Activated CD4-positive, alpha-beta T cell treated with anti-CD3 and anti-CD28 coated beads for 48 hours (primary cell): ENCODE data around the gene KAT7.
A peak's percentile ranks its signal among the peaks of the same experiment; 100 is the strongest.
"Not testable (repeated sequence)": the region's sequence is repeated elsewhere in the genome, so short reads cannot be mapped to it uniquely, and the experiment has no call there.

Experiments used
- DNase-seq: peaks from one replicate; pipeline ENCODE4 v3.0.0-alpha.2; 2020

Gene KAT7

DNA sequence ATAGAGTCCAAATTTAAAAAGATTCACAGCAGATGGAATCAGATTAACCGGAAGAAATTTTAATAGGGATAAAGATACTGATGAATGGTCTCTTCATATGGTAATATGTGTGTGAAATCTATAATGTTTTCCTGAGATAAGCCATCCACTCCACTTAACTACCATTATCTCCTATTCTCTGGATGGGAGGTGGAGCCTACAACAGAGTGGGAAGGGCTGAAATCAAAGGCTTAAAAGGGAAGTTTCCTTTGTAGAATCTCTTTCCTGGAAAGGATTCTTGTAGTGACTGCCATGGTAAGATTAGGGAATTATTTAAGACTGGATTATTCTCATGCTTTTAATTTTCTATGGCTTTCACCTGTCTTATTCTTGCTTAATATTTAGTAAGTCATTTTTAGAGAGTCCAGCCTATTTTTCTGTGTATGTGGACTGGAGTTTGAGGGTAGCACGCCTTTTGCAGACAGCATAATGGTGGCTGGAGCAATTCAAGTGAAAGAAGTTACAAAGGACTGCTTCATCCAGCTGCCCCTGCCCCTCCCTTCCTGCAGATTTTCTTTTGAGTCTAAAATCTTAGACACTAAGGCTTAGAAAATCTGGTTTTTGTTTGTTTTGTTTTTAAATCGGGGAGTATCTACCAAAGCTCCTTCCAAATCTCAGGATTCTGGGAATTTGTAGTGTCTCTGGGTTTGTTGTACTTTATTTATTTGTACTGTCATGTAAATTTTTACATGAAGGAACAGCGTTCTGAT is 26.5 kb downstream of the KAT7 start:
- no peak for DNase-seq

- no peak for DNase-seq
Measured at GRCh38 chr17:49815761-49816281, 27.3 kb downstream of the KAT7 start.

GRCh38 chr17:49817993-49818392 is 29.5 kb downstream of the KAT7 start:
- DNase-seq: peak; percentile 44

GRCh38 chr17:49819138-49819537 is 30.7 kb downstream of the KAT7 start:
- DNase-seq: no peak

- DNase-seq: no peak
Measured at GRCh38 chr17:49819651-49820050, 31.2 kb downstream of the KAT7 start.

- DNase-seq: no peak
Measured at GRCh38 chr17:49820773-49821172, 32.3 kb downstream of the KAT7 start.

DNA sequence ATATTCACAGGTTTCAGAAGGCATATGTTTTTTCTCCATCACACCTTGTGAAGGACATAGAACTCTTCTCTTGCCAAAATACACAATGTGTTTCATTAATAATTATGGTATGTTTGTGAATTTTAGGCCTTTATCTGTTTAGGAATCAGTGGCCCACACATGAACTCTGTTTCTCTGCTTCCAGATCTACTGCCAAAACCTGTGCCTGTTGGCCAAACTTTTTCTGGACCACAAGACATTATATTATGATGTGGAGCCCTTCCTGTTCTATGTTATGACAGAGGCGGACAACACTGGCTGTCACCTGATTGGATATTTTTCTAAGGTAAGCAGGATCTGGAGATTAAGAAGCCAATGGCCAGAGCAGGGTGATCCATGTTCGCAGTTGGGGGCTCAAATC is 33.0 kb downstream of the KAT7 start:
- DNase-seq: no peak

GRCh38 chr17:49821916-49822315 is 33.4 kb downstream of the KAT7 start:
- no peak for DNase-seq

GRCh38 chr17:49822829-49823228 is 34.3 kb downstream of the KAT7 start:
- no peak for DNase-seq

- DNase-seq: no peak
Measured at GRCh38 chr17:49823614-49824013, 35.1 kb downstream of the KAT7 start.

GRCh38 chr17:49825645-49826044 is 37.2 kb downstream of the KAT7 start:
- DNase-seq: no peak

- DNase-seq: not testable (repeated sequence)
Measured at GRCh38 chr17:49828325-49828724, 39.8 kb downstream of the KAT7 start.

GRCh38 chr17:49829026-49829425 is 40.5 kb downstream of the KAT7 start:
- no peak for DNase-seq

- DNase-seq: no peak
Measured at GRCh38 chr17:49830605-49831004, 42.1 kb downstream of the KAT7 start.

DNA sequence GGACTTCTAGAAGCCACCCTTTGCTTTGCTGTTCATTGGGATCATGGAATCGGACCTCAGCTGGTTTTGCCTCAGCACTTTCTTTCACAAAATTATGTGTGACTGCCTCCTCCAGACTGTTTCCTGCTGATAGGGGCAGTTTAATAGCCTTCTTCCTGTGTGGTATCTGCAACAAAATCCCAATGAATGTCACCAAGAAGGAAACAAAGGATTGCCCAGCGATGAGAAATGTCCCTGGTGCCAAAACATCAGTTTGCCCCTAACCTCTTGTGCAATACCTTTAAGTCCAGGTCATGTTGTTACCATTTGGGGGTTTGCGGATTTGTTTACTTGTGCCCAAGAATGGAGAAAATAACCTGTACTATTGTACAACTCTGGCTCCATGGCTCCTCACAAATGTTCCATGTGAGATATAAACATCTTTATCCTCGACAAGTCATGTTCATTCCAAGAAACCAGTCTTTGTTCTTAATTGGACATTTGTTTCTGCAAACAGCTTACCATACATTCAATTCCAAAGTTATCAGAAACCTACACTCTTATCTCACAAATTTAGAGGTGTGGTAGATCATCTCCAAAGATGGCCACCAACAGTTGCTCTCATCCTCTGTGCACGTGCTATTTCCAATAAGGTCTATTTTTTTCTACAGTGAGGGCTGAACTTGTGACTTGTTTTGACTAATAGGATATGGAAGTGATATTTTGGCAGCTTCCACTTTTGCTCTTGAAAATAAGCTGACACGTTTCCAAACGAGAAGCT is 44.5 kb downstream of the KAT7 start:
- DNase-seq: no peak

- DNase-seq: no peak
Measured at GRCh38 chr17:49834118-49834743, 45.8 kb downstream of the KAT7 start.

- no peak for DNase-seq
Measured at GRCh38 chr17:49835472-49835871, 47.0 kb downstream of the KAT7 start.

DNA sequence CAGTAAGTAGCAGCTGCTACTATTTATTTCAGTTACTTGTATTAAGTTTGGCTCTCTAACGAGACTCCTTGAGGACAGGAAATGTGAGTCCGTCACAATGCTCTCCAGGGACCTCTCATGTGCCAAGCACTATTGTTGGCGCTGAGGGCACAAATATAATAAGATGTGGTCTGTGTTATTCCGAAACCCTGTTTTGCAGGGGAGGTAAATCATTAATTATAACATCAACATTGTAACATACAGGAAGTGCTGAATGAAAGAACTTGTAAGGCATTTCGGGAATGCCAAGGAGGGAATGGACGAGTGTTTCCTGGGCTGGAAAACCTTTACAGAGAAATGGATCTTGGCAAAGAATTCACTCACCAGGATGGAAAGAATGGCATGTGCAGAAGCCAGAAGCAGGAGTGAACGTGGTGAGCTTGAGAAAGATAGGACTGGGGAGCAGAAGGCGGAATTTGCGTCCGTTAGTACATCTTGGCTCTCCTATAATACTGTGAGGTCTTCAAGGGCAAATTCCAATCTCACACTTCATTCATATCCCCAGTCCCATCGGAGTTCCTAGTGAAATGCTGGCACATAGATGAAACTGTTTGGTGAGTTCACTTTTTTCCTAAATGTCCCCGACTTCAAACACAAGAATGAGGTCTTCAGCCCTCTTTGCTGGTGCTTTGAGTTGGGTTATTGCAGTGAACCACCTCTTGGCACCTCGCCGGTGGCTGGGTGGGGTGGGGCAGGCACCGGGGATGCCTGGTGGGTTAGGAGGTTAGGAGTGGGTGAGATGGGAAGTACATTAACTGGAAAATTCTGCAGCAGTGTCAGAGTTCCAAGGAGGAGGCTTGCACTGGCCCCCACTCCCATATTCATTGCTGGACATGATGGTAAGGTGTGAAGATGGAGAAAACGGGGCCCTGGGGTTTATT is 47.9 kb downstream of the KAT7 start:
- no peak for DNase-seq

- no peak for DNase-seq
Measured at GRCh38 chr17:49839455-49839854, 51.0 kb downstream of the KAT7 start.

GRCh38 chr17:49841548-49841947 is 53.1 kb downstream of the KAT7 start:
- DNase-seq: no peak

DNA sequence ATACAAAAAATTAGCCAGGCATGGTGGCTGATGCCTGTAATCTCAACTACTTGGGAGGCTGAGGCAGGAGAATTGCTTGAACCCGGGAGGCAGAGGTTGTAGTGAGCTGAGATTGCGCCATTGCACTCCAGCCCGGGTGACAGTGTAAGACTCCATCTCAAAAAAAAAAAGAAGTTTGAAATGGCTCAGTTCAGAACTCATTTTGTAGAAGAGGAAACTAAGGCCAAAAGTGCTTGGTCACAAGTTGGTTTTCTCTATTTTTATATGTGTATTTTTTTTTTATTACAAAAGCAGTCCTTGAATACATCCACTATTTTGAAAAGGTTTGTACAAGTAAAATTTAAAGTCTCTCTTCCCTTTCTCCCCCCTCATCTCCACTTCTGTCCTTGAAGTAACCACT is 53.9 kb downstream of the KAT7 start:
- DNase-seq: no peak

- no peak for DNase-seq
Measured at GRCh38 chr17:49842846-49843245, 54.4 kb downstream of the KAT7 start.
